ENCODE measurements around the gene MRPS22. TPM values are rescaled to one million over a fixed set of nuclear protein-coding genes. Genes with fewer than 3 reads are reported as not detected.
A peak's percentile ranks its signal among the peaks of the same experiment; 100 is the strongest.

Gene MRPS22
- total and polyA plus RNA-seq, 2 of the 13 experiments (the other 11 are each of a cell fraction or from before 2014, with no cell fraction given) = 52.7 to 113 TPM

DNA sequence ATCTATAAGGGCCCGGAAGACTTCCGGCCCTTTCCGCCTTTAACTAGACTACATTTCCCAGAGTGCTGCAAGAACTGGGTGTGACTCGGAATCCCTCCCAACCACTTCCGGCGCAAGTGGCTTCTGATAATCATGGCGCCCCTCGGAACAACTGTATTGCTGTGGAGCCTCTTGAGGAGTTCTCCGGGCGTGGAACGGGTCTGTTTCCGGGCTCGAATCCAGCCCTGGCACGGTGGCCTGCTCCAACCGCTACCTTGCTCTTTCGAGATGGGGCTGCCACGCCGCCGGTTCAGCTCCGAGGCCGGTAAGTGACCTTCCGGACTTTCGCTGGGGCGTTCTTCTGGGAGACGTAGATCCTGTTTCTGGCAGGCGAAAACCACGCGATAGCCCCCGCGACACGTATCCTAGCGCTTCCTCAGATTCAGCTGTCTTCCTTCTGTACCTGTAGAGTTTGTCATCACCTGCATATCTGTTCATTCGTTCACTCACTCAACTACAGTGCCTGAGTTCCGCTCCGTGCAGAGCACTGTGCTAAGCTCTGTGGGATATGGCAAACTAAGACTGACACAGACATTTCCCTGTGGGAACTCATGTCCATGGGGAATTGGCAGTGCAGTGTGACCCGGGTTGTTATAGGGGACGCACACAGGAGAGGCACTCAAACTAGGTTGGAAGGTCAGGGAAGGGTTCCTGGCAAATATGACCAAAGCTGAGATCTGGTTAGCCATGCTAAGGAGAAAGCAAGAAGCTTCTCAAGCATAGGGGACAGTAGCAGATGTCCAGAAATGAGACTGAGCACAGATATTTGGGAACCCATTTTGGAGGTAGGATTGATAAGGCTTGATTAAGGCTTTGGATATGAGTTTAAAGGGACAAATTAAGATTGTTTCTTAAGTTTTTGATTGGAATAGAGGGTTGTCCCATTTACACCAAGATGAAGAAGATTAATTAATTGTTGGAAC lies at the start of gene MRPS22 (continued):
- TF ChIP-seq MXD1 (CRISPR knock-in tag; IDR thresholded peaks at IDR 0.05) = 0 out of 2 replicates have a peak, but pooled peaks have one; percentile 36
- TF ChIP-seq ZNF124 (CRISPR knock-in tag; IDR thresholded peaks at IDR 0.05) = no peak
- TF ChIP-seq DNMT1 (CRISPR knock-in tag; IDR thresholded peaks at IDR 0.05) = 0 out of 2 replicates have a peak, but pooled peaks have one; percentile 58
- no peak for TF ChIP-seq ZNF256 (CRISPR knock-in tag; conservative IDR thresholded peaks at IDR 0.05)
- TF ChIP-seq ZBED4 (CRISPR knock-in tag; IDR thresholded peaks at IDR 0.05; ENCODE audit: borderline replicate concordance) = peak; percentile 10; the same call in 1 of the 2 replicates
- no peak for TF ChIP-seq ZNF207 (IDR thresholded peaks at IDR 0.05; ENCODE audit: borderline replicate concordance)
- no peak for TF ChIP-seq ATF7 (IDR thresholded peaks at IDR 0.05)
- no peak for TF ChIP-seq ATF7 (CRISPR knock-in tag; IDR thresholded peaks at IDR 0.05)
- TF ChIP-seq BRD4 (CRISPR knock-in tag; IDR thresholded peaks at IDR 0.05) = peak; percentile 92
- TF ChIP-seq THAP7 (CRISPR knock-in tag; IDR thresholded peaks at IDR 0.05) = peak; percentile 92
- no peak for TF ChIP-seq IKZF4 (CRISPR knock-in tag; IDR thresholded peaks at IDR 0.05; ENCODE audit: borderline replicate concordance, low read depth, not compliant biosample characterization)
- TF ChIP-seq, protein P1, sequence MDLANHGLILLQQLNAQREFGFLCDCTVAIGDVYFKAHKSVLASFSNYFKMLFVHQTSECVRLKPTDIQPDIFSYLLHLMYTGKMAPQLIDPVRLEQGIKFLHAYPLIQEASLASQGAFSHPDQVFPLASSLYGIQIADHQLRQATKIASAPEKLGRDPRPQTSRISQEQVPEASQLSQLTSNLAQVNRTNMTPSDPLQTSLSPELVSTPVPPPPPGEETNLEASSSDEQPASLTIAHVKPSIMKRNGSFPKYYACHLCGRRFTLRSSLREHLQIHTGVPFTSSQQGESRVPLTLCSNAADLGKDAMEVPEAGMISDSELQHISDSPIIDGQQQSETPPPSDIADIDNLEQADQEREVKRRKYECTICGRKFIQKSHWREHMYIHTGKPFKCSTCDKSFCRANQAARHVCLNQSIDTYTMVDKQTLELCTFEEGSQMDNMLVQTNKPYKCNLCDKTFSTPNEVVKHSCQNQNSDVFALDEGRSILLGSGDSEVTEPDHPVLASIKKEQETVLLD (CRISPR knock-in tag; IDR thresholded peaks at IDR 0.05; ENCODE audit: low read depth) = no peak
- TF ChIP-seq ZNF572 (CRISPR knock-in tag; IDR thresholded peaks at IDR 0.05) = 0 out of 2 replicates have a peak, but pooled peaks have one; percentile 33
- no peak; the same call in 1 of the 2 replicates for TF ChIP-seq NR2F6 (IDR thresholded peaks at IDR 0.05)
- TF ChIP-seq NR2F6 (CRISPR knock-in tag; IDR thresholded peaks at IDR 0.05) = 0 out of 2 replicates have a peak, but pooled peaks have one; percentile 21
- TF ChIP-seq STAT5B (CRISPR knock-in tag; IDR thresholded peaks at IDR 0.05) = no peak
- no peak for TF ChIP-seq NAIF1 (CRISPR knock-in tag; IDR thresholded peaks at IDR 0.05; ENCODE audit: borderline replicate concordance)
- no peak for TF ChIP-seq SIX1 (CRISPR knock-in tag; IDR thresholded peaks at IDR 0.05; ENCODE audit: borderline replicate concordance)
- TF ChIP-seq ERF (CRISPR knock-in tag; IDR thresholded peaks at IDR 0.05) = no peak
- 0 out of 2 replicates have a peak, but pooled peaks have one; percentile 51 for TF ChIP-seq ZNF740 (CRISPR knock-in tag; IDR thresholded peaks at IDR 0.05)
- no peak for TF ChIP-seq REXO4 (CRISPR knock-in tag; IDR thresholded peaks at IDR 0.05; ENCODE audit: borderline replicate concordance)
- no peak for TF ChIP-seq NFKBIZ (CRISPR knock-in tag; IDR thresholded peaks at IDR 0.05)
- TF ChIP-seq ZNF335 (CRISPR knock-in tag; IDR thresholded peaks at IDR 0.05) = no peak

Measured in HepG2 (cell line).